ENCODE results near the gene CREG2. TPM values are rescaled to one million over a fixed set of nuclear protein-coding genes. Genes with fewer than 3 reads are reported as not detected.

CREG2 gene
- total and polyA plus RNA-seq, 4 donors, result 8.1 to 48.5 (median 29.5) TPM

DNA sequence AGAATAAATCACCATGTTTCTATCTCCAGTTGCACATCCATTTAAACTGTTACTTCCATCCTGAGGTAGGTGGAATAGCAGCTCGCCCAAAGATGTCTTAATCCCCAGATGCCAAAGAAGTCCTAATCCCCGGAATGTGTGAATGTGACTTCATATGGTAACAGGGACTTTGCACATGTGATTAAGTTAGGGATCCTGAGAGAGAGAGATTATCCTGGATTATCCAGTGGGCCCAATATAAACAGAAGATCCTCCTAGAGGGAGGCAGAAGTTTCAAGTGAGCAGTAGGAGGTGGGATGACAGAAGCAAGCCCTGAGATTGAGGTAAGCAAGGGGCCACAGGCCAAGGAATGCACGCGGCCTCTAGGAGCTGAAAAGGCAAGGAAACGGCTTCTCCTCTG lies 19.8 kb downstream of the CREG2 start:
- WGBS (ENCODE audit: insufficient coverage), result 96% methylated on average over 4 of the region's 5 CpGs
- H3K4me1 ChIP-seq (ENCODE audit: control insufficient read depth, insufficient read depth, low read length), result no peaks in the 10 kb centered on the region
- no peaks in the 10 kb centered on the region for H3K36me3 ChIP-seq (ENCODE audit: control insufficient read depth, insufficient read depth, low read length)

DNA sequence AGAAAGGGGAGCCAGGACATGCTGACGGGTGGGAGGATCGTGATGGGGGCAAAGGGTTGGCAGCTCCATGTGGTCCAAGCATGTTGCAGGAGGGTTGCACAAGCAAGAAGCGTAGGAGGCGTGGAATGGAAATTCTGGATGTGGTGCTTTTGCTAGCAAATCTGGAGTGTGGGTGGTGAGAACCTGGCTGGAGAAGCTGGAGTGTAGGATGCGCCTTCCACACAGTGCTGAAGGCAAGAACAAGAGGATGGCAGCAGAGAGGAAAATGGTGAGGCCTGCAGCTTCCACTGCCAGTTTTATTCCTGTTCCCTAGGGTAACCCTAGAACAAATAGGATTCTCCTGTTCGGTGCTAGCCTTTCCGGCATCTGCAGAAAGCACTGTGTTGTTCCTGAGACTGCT lies 22.4 kb downstream of the CREG2 start:
- Histone ChIP-seq H3K9me3 (ENCODE audit: control insufficient read depth, insufficient read depth, low read length) (no peaks in the 10 kb centered on the region), H3K4me3 (ENCODE audit: low read depth, low read length) (no peak overlapping the region), H3K4me1 (ENCODE audit: control insufficient read depth, insufficient read depth, low read length) (peaks cover 5% of the 10 kb centered on the region), H3K27ac (ENCODE audit: low read depth, low read length) (no peak overlapping the region), H3K27me3 (ENCODE audit: control insufficient read depth, insufficient read depth, low read length) (no peaks in the 10 kb centered on the region), H3K36me3 (ENCODE audit: control insufficient read depth, insufficient read depth, low read length) (no peaks in the 10 kb centered on the region)
- 100% methylated on average over 7 of the region's 7 CpGs for WGBS (ENCODE audit: insufficient coverage)
- DNase-seq (ENCODE audit: low read depth in 4 of 6, low spot score in 6 of 6), result no peak

More for the DNA sequence above, 19.8 kb downstream of the CREG2 start:
- Histone ChIP-seq H3K27ac (ENCODE audit: low read depth, low read length) (no peak overlapping the region), H3K9me3 (ENCODE audit: control insufficient read depth, insufficient read depth, low read length) (no peaks in the 10 kb centered on the region), H3K27me3 (ENCODE audit: control insufficient read depth, insufficient read depth, low read length) (no peaks in the 10 kb centered on the region), H3K4me3 (ENCODE audit: low read depth, low read length) (no peak overlapping the region)
- DNase-seq (ENCODE audit: low read depth in 4 of 6, low spot score in 6 of 6), result no peak

DNA sequence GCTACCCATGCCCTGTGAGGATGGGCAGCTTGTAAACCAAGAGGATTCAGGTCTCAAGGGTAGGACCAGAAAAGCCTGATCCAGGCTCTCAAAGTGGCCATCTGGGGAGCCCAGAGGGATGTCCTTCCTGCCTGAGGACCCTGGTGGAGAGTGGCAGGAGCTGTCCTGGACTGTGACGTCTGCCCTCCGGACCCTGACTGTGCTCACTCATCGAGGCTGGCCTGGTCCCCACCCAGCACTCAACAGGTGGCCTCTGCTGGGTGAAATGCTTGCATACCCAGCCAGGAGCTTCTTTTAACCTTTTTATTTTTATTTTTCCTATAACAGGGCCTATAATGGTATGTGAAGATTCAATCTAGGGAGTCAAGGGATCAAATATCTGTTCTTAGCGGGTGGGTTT lies 24.5 kb downstream of the CREG2 start:
- Histone ChIP-seq H3K27me3 (ENCODE audit: control insufficient read depth, insufficient read depth, low read length) (no peaks in the 10 kb centered on the region), H3K36me3 (ENCODE audit: control insufficient read depth, insufficient read depth, low read length) (no peaks in the 10 kb centered on the region), H3K4me1 (ENCODE audit: control insufficient read depth, insufficient read depth, low read length) (peaks cover 5% of the 10 kb centered on the region), H3K27ac (ENCODE audit: low read depth, low read length) (no peak overlapping the region), H3K9me3 (ENCODE audit: control insufficient read depth, insufficient read depth, low read length) (no peaks in the 10 kb centered on the region), H3K4me3 (ENCODE audit: low read depth, low read length) (no peak overlapping the region)
- WGBS (ENCODE audit: insufficient coverage), result 65% methylated on average over 4 of the region's 4 CpGs
- no peak for DNase-seq (ENCODE audit: low read depth in 4 of 6, low spot score in 6 of 6)

DNA sequence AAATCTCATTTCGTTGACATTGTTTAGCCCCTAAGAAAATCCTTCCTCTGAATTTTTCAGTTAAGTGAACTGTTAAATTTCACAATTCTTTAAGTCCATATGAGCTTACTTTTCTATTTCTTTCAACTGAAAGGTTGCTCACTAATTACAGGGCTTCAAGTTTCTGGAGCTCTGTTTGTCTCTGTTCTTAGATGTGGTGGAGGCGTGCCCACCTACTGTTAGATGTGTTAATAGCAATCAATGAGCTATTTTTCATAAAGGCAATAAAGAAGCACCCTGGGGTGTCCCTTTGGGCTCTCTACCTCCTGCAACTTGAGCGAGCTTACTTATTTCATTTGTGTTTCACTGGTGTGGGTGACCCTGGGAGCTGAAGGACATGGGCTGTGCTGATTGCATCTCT lies 25.0 kb downstream of the CREG2 start:
- Histone ChIP-seq H3K4me1 (ENCODE audit: control insufficient read depth, insufficient read depth, low read length) (peaks cover 5% of the 10 kb centered on the region), H3K9me3 (ENCODE audit: control insufficient read depth, insufficient read depth, low read length) (no peaks in the 10 kb centered on the region), H3K27me3 (ENCODE audit: control insufficient read depth, insufficient read depth, low read length) (no peaks in the 10 kb centered on the region), H3K4me3 (ENCODE audit: low read depth, low read length) (no peak overlapping the region), H3K27ac (ENCODE audit: low read depth, low read length) (no peak overlapping the region), H3K36me3 (ENCODE audit: control insufficient read depth, insufficient read depth, low read length) (no peaks in the 10 kb centered on the region)
- DNase-seq (ENCODE audit: low read depth in 4 of 6, low spot score in 6 of 6), result no peak
- no CpG with 5 or more reads among the region's 3 CpGs for WGBS (ENCODE audit: insufficient coverage)

DNA sequence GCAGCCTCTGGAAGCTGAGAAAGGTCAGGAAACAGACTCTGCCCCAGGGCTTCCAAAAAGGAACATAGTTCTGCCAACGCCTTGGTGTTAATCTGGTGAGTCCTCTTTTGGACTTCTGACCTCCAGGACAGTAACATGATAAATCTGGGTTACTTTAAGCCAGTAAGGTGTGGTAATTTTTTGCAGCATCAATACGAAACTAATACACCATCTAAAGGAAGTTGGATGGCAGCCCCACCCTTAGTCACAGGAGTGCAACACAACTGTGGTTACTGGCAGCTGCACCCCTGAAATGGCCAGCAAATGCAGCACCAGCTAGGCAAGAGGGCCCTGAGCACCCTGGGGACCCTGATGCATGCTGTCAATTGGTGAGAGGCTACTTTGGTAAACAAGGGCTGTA lies 25.8 kb downstream of the CREG2 start:
- WGBS (ENCODE audit: insufficient coverage), result 91% methylated on average over 1 of the region's 2 CpGs
- H3K27me3 ChIP-seq (ENCODE audit: control insufficient read depth, insufficient read depth, low read length), result no peaks in the 10 kb centered on the region
- DNase-seq (ENCODE audit: low read depth in 4 of 6, low spot score in 6 of 6), result no peak
- H3K4me3 ChIP-seq (ENCODE audit: low read depth, low read length), result no peak overlapping the region
- H3K27ac ChIP-seq (ENCODE audit: low read depth, low read length), result no peak overlapping the region
- H3K36me3 ChIP-seq (ENCODE audit: control insufficient read depth, insufficient read depth, low read length), result no peaks in the 10 kb centered on the region
- peaks cover 5% of the 10 kb centered on the region for H3K4me1 ChIP-seq (ENCODE audit: control insufficient read depth, insufficient read depth, low read length)
- H3K9me3 ChIP-seq (ENCODE audit: control insufficient read depth, insufficient read depth, low read length), result no peaks in the 10 kb centered on the region

DNA sequence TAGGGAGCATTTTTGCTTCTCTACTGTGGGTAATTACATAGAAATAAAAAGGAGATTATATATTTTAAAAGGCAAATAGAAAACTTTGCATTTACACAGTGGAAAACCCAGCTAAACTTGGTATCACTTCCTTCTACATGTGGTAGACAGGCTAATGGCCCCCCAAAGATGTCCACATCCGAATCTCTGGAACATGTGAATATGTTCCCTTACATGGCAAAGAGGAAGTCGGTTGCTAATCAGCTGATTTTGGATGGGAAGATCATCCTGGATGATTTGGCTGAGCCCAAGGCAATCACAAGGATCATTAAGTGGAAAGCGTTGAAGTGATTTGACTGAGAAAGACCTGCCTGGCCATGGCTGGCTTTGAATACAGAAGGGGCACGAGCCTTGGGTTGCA lies 26.2 kb downstream of the CREG2 start:
- Histone ChIP-seq H3K27ac (ENCODE audit: low read depth, low read length) (no peak overlapping the region), H3K36me3 (ENCODE audit: control insufficient read depth, insufficient read depth, low read length) (no peaks in the 10 kb centered on the region), H3K4me1 (ENCODE audit: control insufficient read depth, insufficient read depth, low read length) (peaks cover 5% of the 10 kb centered on the region), H3K27me3 (ENCODE audit: control insufficient read depth, insufficient read depth, low read length) (no peaks in the 10 kb centered on the region), H3K4me3 (ENCODE audit: low read depth, low read length) (no peak overlapping the region), H3K9me3 (ENCODE audit: control insufficient read depth, insufficient read depth, low read length) (no peaks in the 10 kb centered on the region)
- 65% methylated on average over 4 of the region's 4 CpGs for WGBS (ENCODE audit: insufficient coverage)
- peak in 1 of 6 donors; percentile 69 for DNase-seq (ENCODE audit: low read depth in 4 of 6, low spot score in 6 of 6)

DNA sequence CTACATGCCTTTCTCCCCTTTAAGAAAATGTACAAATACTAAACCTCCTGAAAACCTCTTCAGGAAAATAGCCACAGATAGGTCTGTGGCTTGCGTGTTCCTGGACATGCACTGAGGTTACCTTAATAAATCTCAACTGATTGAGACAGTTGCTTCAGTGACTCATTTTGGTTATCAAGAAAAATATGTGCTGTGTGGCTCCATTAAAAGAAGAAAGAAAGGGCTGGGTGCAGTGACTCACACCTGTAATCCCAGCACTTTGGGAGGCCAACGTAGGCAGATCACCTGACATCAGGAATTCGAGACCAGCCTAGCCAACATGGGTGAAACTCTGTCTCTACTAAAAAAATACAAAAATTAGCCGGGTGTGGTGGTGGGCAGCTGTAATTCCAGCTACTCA lies 27.1 kb downstream of the CREG2 start:
- H3K4me1 ChIP-seq (ENCODE audit: control insufficient read depth, insufficient read depth, low read length), result peaks cover 5% of the 10 kb centered on the region
- WGBS (ENCODE audit: insufficient coverage), result 60% methylated on average over 1 of the region's 4 CpGs
- DNase-seq (ENCODE audit: low read depth in 4 of 6, low spot score in 6 of 6), result no peak

DNA sequence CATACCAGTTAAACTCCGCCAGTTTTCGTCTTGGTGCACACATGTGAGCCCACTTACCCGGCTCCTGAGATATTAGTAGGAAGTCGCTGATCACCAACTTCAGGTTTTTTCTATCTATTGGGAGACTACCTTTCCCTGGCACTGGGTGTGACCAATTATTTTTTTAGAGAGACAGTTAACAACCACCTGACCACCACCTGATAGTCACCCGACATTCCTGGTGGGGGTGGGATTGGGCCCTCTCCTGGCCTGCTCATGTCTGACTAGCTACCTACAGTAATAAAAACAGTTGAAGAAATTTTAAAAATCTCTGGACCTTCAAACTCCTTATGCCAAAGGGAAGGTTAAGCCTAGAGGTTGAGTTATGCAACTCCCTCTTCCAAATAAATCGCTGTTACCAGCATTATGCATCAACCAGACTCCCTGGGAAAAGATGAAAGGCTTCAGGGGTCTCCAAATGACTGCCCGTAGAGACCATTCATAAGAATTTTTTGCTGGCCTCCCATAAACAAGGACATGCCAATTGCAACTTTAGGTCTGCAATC lies 27.8 kb downstream of the CREG2 start:
- no peak overlapping the region for H3K4me3 ChIP-seq (ENCODE audit: low read depth, low read length)
- H3K9me3 ChIP-seq (ENCODE audit: control insufficient read depth, insufficient read depth, low read length), result no peaks in the 10 kb centered on the region
- peaks cover 5% of the 10 kb centered on the region for H3K4me1 ChIP-seq (ENCODE audit: control insufficient read depth, insufficient read depth, low read length)
- no peak for DNase-seq (ENCODE audit: low read depth in 4 of 6, low spot score in 6 of 6)
- no peaks in the 10 kb centered on the region for H3K36me3 ChIP-seq (ENCODE audit: control insufficient read depth, insufficient read depth, low read length)
- no peak overlapping the region for H3K27ac ChIP-seq (ENCODE audit: low read depth, low read length)
- 95% methylated on average over 4 of the region's 7 CpGs for WGBS (ENCODE audit: insufficient coverage)
- no peaks in the 10 kb centered on the region for H3K27me3 ChIP-seq (ENCODE audit: control insufficient read depth, insufficient read depth, low read length)

More for the DNA sequence above, 27.1 kb downstream of the CREG2 start:
- Histone ChIP-seq H3K9me3 (ENCODE audit: control insufficient read depth, insufficient read depth, low read length) (no peaks in the 10 kb centered on the region), H3K36me3 (ENCODE audit: control insufficient read depth, insufficient read depth, low read length) (no peaks in the 10 kb centered on the region), H3K4me3 (ENCODE audit: low read depth, low read length) (no peak overlapping the region), H3K27ac (ENCODE audit: low read depth, low read length) (no peak overlapping the region), H3K27me3 (ENCODE audit: control insufficient read depth, insufficient read depth, low read length) (no peaks in the 10 kb centered on the region)

DNA sequence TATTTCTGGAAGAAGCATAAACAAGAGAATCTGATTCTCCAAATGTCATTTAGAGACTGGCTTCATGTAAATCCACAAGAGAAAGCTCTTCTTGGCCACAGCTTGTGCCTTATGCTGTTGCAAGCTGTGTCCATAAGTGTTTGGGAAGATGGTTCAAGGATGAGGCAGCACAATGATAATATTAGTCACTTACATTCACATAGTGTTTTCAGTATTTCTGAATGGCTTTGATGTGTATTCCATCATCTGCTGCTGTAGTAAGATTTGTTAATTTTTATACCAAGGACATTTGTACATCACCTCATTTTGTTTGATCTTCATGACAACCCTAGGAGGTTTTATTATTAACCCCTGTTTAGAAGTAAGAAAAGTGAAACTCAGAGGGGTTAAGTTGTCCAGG lies 29.9 kb downstream of the CREG2 start:
- no peaks in the 10 kb centered on the region for H3K36me3 ChIP-seq (ENCODE audit: control insufficient read depth, insufficient read depth, low read length)
- H3K27me3 ChIP-seq (ENCODE audit: control insufficient read depth, insufficient read depth, low read length), result no peaks in the 10 kb centered on the region
- peak in 1 of 6 donors; percentile 67 for DNase-seq (ENCODE audit: low read depth in 4 of 6, low spot score in 6 of 6)
- H3K4me1 ChIP-seq (ENCODE audit: control insufficient read depth, insufficient read depth, low read length), result peaks cover 5% of the 10 kb centered on the region
- H3K9me3 ChIP-seq (ENCODE audit: control insufficient read depth, insufficient read depth, low read length), result no peaks in the 10 kb centered on the region
- H3K4me3 ChIP-seq (ENCODE audit: low read depth, low read length), result no peak overlapping the region
- no peak overlapping the region for H3K27ac ChIP-seq (ENCODE audit: low read depth, low read length)

DNA sequence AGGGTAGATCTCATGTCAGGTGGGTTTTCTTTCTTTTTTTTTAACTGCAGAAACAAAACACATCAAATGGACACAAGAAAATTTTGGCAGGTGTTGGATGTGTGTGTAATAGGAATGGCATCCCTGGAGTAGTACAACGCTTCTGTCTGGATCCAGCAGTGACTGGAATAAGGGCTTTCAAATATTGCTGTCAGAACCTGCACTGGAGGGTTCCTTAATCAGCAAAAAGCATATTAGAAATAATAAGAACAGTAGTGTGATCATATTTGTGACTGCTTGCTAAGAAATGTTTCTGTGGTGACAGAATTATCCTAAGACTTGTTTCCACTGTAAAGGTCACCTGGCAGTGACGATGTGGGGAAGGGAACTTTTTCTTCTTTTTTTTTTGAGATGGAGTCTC lies 30.8 kb downstream of the CREG2 start:
- H3K9me3 ChIP-seq (ENCODE audit: control insufficient read depth, insufficient read depth, low read length), result no peaks in the 10 kb centered on the region
- WGBS (ENCODE audit: insufficient coverage), result no CpG with 5 or more reads among the region's 2 CpGs
- H3K27me3 ChIP-seq (ENCODE audit: control insufficient read depth, insufficient read depth, low read length), result no peaks in the 10 kb centered on the region
- no peak for DNase-seq (ENCODE audit: low read depth in 4 of 6, low spot score in 6 of 6)
- H3K27ac ChIP-seq (ENCODE audit: low read depth, low read length), result no peak overlapping the region
- H3K4me1 ChIP-seq (ENCODE audit: control insufficient read depth, insufficient read depth, low read length), result peaks cover 3% of the 10 kb centered on the region
- no peaks in the 10 kb centered on the region for H3K36me3 ChIP-seq (ENCODE audit: control insufficient read depth, insufficient read depth, low read length)
- H3K4me3 ChIP-seq (ENCODE audit: low read depth, low read length), result no peak overlapping the region
